Transverse colon (tissue), 4 donors: ENCODE data around the gene C16orf86. TPM values are rescaled to one million over a fixed set of nuclear protein-coding genes. Genes with fewer than 3 reads are reported as not detected.

ENCODE experiments used
- DNase-seq: peaks from one replicate; pipeline ENCODE4 v3.0.0-alpha.2; 2019
- H3K27ac ChIP-seq, 4 donors: fragments of 200-600 bp; sonication (generic); 2 replicates each; pipeline ENCODE4 v1.5.1; 2016 to 2018; ENCODE audit warnings: inconsistent platforms in 4 of 4
- H3K27me3 ChIP-seq: fragments of 200-600 bp; sonication (generic); 2 replicates; pipeline ENCODE4 v1.5.1; 2017; ENCODE audit warnings: inconsistent platforms
- H3K36me3 ChIP-seq, 4 donors: fragments of 200-600 bp; sonication (generic); 2 replicates each; pipeline ENCODE4 v1.5.1; 2017 to 2019; ENCODE audit warnings: inconsistent platforms in 4 of 4
- H3K4me1 ChIP-seq, 4 donors: fragments of 200-600 bp; sonication (generic); 2 replicates each; pipeline ENCODE4 v1.5.1; 2017 to 2020; ENCODE audit warnings: inconsistent platforms in 4 of 4
- H3K4me3 ChIP-seq, 4 donors: fragments of 200-600 bp; sonication (generic); 1 replicate in 1 of 4; 2 replicates in 3 of 4; pipeline versions ENCODE4 v1.5.1 to v1.6.1; 2017 to 2019; ENCODE audit warnings: inconsistent platforms in 4 of 4
- H3K9me3 ChIP-seq, 2 donors: fragments of 200-600 bp; sonication (generic); 2 replicates each; pipeline ENCODE4 v1.5.1; 2017 to 2019; ENCODE audit warnings: inconsistent platforms in 2 of 2
- EP300 ChIP-seq: sonication (generic); formaldehyde crosslinking; IDR thresholded peaks from one replicate; pipeline ENCODE4 v1.6.1; 2017; ENCODE audit warnings: antibody characterized with exemption, low read depth
- POLR2A ChIP-seq: fragments of 450-650 bp; IDR thresholded peaks from one replicate; pipeline ENCODE4 v1.6.1; 2016; ENCODE audit warnings: antibody characterized with exemption, mild to moderate bottlenecking, moderate library complexity
- POLR2AphosphoS5 ChIP-seq, 3 donors: sonication (generic); formaldehyde crosslinking; IDR thresholded peaks; one replicate each; pipeline ENCODE4 v1.6.1; 2016; ENCODE audit warnings: antibody characterized with exemption in 3 of 3
- WGBS, 2 donors: methylation state at CpG; one replicate each; pipeline ENCODE4 v1.1.5; 2018; ENCODE audit warnings: low coverage in 1 of 2; 5-methylcytosine and 5-hydroxymethylcytosine counted together
- in situ Hi-C, 4 donors: fragments of 200-750 bp; cut with MboI; loops; one replicate each; pipeline versions ENCODE4 v1.15.0 to v1.15.1; 2017; ENCODE audit warnings: low sequenced_read_pairs in 3 of 4, low pct_ligation_motif_present in 1 of 4, low pct_unique_long_range_greater_than_20kb in 1 of 4
- intact Hi-C: fragments of 100-400 bp; cut with DNase I; formaldehyde crosslinking; loops from one replicate; pipeline ENCODE4 v1.15.1; 2023; ENCODE audit warnings: low total_unique reads
- total RNA-seq, 4 donors: library from RNA; depleted of rRNA; stranded (reverse); fragments of >200 nt; gene quantifications; one replicate each; pipeline ENCODE4 v1.1.0, GENCODE V29; 2016
- TF ChIP-seq, protein P1 (sequence below), 5 experiments: fragments of 200-600 bp in 3 of 5; fragments of 450-650 bp in 2 of 5; sonication (generic) in 3 of 5; IDR thresholded peaks; 1 replicate in 2 of 5; 2 replicates in 3 of 5; pipeline ENCODE4 v1.5.1; 2016 to 2017; ENCODE audit warnings: antibody characterized with exemption in 5 of 5, inconsistent platforms in 3 of 5, mild to moderate bottlenecking in 2 of 5, moderate library complexity in 1 of 5

Gene C16orf86
- total RNA-seq, 4 donors from 2014 or later, result 0.60 to 7.1 (median 4.4) TPM

- in situ Hi-C loops, result no loop called here
- peaks cover 0 to 11% (median 0%) of the 10 kb centered on the region in 4 donors for H3K36me3 ChIP-seq
- no peak overlapping the region for H3K27ac ChIP-seq
- TF ChIP-seq POLR2AphosphoS5 (IDR thresholded peaks at IDR 0.05), result no peak
- TF ChIP-seq, protein P1, sequence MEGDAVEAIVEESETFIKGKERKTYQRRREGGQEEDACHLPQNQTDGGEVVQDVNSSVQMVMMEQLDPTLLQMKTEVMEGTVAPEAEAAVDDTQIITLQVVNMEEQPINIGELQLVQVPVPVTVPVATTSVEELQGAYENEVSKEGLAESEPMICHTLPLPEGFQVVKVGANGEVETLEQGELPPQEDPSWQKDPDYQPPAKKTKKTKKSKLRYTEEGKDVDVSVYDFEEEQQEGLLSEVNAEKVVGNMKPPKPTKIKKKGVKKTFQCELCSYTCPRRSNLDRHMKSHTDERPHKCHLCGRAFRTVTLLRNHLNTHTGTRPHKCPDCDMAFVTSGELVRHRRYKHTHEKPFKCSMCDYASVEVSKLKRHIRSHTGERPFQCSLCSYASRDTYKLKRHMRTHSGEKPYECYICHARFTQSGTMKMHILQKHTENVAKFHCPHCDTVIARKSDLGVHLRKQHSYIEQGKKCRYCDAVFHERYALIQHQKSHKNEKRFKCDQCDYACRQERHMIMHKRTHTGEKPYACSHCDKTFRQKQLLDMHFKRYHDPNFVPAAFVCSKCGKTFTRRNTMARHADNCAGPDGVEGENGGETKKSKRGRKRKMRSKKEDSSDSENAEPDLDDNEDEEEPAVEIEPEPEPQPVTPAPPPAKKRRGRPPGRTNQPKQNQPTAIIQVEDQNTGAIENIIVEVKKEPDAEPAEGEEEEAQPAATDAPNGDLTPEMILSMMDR (IDR thresholded peaks at IDR 0.05), result no peak
- no peak for TF ChIP-seq POLR2A
- H3K27me3 ChIP-seq, result no peaks in the 10 kb centered on the region
- peaks cover 0 to 15% (median 7%) of the 10 kb centered on the region in 4 donors for H3K4me1 ChIP-seq
- H3K9me3 ChIP-seq, result no peaks in the 10 kb centered on the region
- intact Hi-C loops, result no loop called here
- no peak overlapping the region for H3K4me3 ChIP-seq
- 95% methylated on average over 7 of the region's 7 CpGs; no CpG with 5 or more reads in 1 of the 2 donors for WGBS, 2 donors
- DNase-seq, result no peak
These were observed 32.7 kb downstream of the C16orf86 start for GRCh38 chr16:67699265-67699664.

DNA sequence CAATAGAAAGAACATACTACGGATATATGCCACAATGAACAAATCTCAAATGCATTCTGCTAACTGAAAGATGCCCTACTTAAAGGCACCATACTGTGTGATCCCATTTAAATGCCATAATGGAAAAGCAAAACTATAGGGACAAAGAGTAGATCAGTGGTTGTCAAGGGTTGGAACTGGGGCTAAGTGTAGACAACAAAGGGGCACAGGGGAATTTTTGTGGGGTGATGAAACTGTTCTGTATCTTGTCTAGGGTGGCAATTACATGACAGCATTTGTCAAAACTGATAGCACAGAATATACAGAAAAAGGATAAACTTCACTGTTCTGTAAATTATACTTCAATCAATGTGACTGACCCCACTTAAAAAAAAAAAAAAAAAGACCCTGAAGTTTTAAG lies 34.8 kb downstream of the C16orf86 start:
- WGBS, 2 donors, result 97 to 100% methylated on average over 1 of the region's 1 CpG
- in situ Hi-C loops, result no loop called here
- intact Hi-C loops, result no loop called here

GRCh38 chr16:67702130-67702529 lies 35.5 kb downstream of the C16orf86 start:
- Histone ChIP-seq H3K4me1 (peaks cover 0 to 15% (median 4%) of the 10 kb centered on the region in 4 donors), H3K4me3 (no peak overlapping the region), H3K27ac (no peak overlapping the region), H3K9me3 (no peaks in the 10 kb centered on the region), H3K27me3 (no peaks in the 10 kb centered on the region), H3K36me3 (peaks cover 0 to 11% (median 0%) of the 10 kb centered on the region in 4 donors)
- intact Hi-C loops, result no loop called here
- in situ Hi-C loops, result no loop called here
- 94 to 100% methylated on average over 4 of the region's 4 CpGs for WGBS, 2 donors
- TF ChIP-seq, protein P1 (IDR thresholded peaks at IDR 0.05), result no peak
- TF ChIP-seq EP300 (no peak), POLR2A (no peak), POLR2AphosphoS5 (IDR thresholded peaks at IDR 0.05) (no peak)
- DNase-seq, result no peak

More for the DNA sequence above, 34.8 kb downstream of the C16orf86 start:
- H3K27me3 ChIP-seq, result no peaks in the 10 kb centered on the region
- no peaks in the 10 kb centered on the region for H3K9me3 ChIP-seq
- peaks cover 0 to 11% (median 0%) of the 10 kb centered on the region in 4 donors for H3K36me3 ChIP-seq
- H3K27ac ChIP-seq, result no peak overlapping the region
- no peak for DNase-seq
- TF ChIP-seq, protein P1 (IDR thresholded peaks at IDR 0.05), result no peak
- no peak for TF ChIP-seq POLR2AphosphoS5 (IDR thresholded peaks at IDR 0.05)
- no peak for TF ChIP-seq EP300
- no peak for TF ChIP-seq POLR2A
- H3K4me3 ChIP-seq, result no peak overlapping the region
- H3K4me1 ChIP-seq, result peaks cover 0 to 15% (median 7%) of the 10 kb centered on the region in 4 donors

- intact Hi-C loops, result no loop called here
- H3K27ac ChIP-seq, result no peak overlapping the region
These were observed 37.0 kb downstream of the C16orf86 start for GRCh38 chr16:67703626-67704025.

More at GRCh38 chr16:67703626-67704025, 37.0 kb downstream of the C16orf86 start:
- TF ChIP-seq POLR2A (no peak), POLR2AphosphoS5 (IDR thresholded peaks at IDR 0.05) (no peak), EP300 (no peak)
- TF ChIP-seq, protein P1 (IDR thresholded peaks at IDR 0.05), result no peak
- H3K9me3 ChIP-seq, result no peaks in the 10 kb centered on the region
- H3K27me3 ChIP-seq, result no peaks in the 10 kb centered on the region
- peaks cover 0 to 3% (median under 1%) of the 10 kb centered on the region in 4 donors for H3K4me1 ChIP-seq
- in situ Hi-C loops, result no loop called here
- no peak for DNase-seq
- WGBS, 2 donors, result 66 to 100% methylated on average over 1 to 2 of the region's 2 CpGs
- H3K36me3 ChIP-seq, result peaks cover 0 to 11% (median 0%) of the 10 kb centered on the region in 4 donors
- no peak overlapping the region for H3K4me3 ChIP-seq
